ENCODE measurements around the gene HBA1.
A peak's percentile ranks its signal among the peaks of the same experiment; 100 is the strongest.
"Not testable (repeated sequence)": the region's sequence is repeated elsewhere in the genome, so short reads cannot be mapped to it uniquely, and the experiment has no call there.

Gene HBA1

GRCh38 chr16:176477-177382 is at the start of gene HBA1:
HBA1 (plus strand) TSS chr16:176680; CDS start chr16:176717, 37 bp downstream.
- not testable (repeated sequence) for DNase-seq (ENCODE audit: low spot score)

GRCh38 chr16:129075-129474 is 47.4 kb upstream of the HBA1 start:
- DNase-seq (ENCODE audit: low spot score), result no peak

- DNase-seq (ENCODE audit: low spot score), result no peak
Measured at GRCh38 chr16:130533-131173, 45.8 kb upstream of the HBA1 start.

- no peak for DNase-seq (ENCODE audit: low spot score)
Measured at GRCh38 chr16:132120-132519, 44.4 kb upstream of the HBA1 start.

GRCh38 chr16:133716-134115 is 42.8 kb upstream of the HBA1 start:
- no peak for DNase-seq (ENCODE audit: low spot score)

GRCh38 chr16:138049-138417 is 38.4 kb upstream of the HBA1 start:
- no peak for DNase-seq (ENCODE audit: low spot score)

GRCh38 chr16:140175-140857 is 36.2 kb upstream of the HBA1 start:
- DNase-seq (ENCODE audit: low spot score), result no peak

GRCh38 chr16:142405-142967 is 34.0 kb upstream of the HBA1 start:
- DNase-seq (ENCODE audit: low spot score), result peak; percentile 41

GRCh38 chr16:143047-143446 is 33.4 kb upstream of the HBA1 start:
- no peak for DNase-seq (ENCODE audit: low spot score)

GRCh38 chr16:143456-143855 is 33.0 kb upstream of the HBA1 start:
- no peak for DNase-seq (ENCODE audit: low spot score)

- DNase-seq (ENCODE audit: low spot score), result no peak
Measured at GRCh38 chr16:144797-145252, 31.7 kb upstream of the HBA1 start.

- no peak for DNase-seq (ENCODE audit: low spot score)
Measured at GRCh38 chr16:146646-147045, 29.8 kb upstream of the HBA1 start.

GRCh38 chr16:149024-149660 is 27.3 kb upstream of the HBA1 start:
- no peak for DNase-seq (ENCODE audit: low spot score)

GRCh38 chr16:152141-153128 is 24.0 kb upstream of the HBA1 start, which contains the start of gene HBZ:
HBZ (plus strand) TSS chr16:152644; CDS start chr16:152910, 266 bp downstream.
- DNase-seq (ENCODE audit: low spot score), result no peak

GRCh38 chr16:153129-153521 is 23.4 kb upstream of the HBA1 start:
- not testable (repeated sequence) for DNase-seq (ENCODE audit: low spot score)

GRCh38 chr16:153550-154216 is 22.8 kb upstream of the HBA1 start:
- not testable (repeated sequence) for DNase-seq (ENCODE audit: low spot score)

GRCh38 chr16:154217-155030 is 22.1 kb upstream of the HBA1 start:
- no peak for DNase-seq (ENCODE audit: low spot score)

GRCh38 chr16:155031-155398 is 21.5 kb upstream of the HBA1 start:
- no peak for DNase-seq (ENCODE audit: low spot score)

All from globus pallidus (tissue), 1 donor.